Measurements from ENCODE around the gene SKOR1. TPM values are rescaled to one million over a fixed set of nuclear protein-coding genes. Genes with fewer than 3 reads are reported as not detected.

SKOR1 gene
- total and polyA plus RNA-seq, 10 of the 15 experiments (the other 5 are each of a cell fraction or from before 2014, with no cell fraction given) = 0.04 to 0.36 (median 0.10) TPM; not detected in 4

GRCh38 chr15:67838789-67839332, 13.6 kb downstream of the SKOR1 start (continued):
- no peak for TF ChIP-seq ZNF592 (IDR thresholded peaks at IDR 0.05)
- no peak for TF ChIP-seq IKZF1 (conservative IDR thresholded peaks at IDR 0.05)
- no peak for TF ChIP-seq GATAD2B (conservative IDR thresholded peaks at IDR 0.05; ENCODE audit: low read depth)
- no peak for TF ChIP-seq CBX5 (IDR thresholded peaks at IDR 0.05; ENCODE audit: low read depth)
- TF ChIP-seq FOS (IDR thresholded peaks at IDR 0.05; ENCODE audit: borderline replicate concordance, extremely low read depth, insufficient read length) = no peak
- TF ChIP-seq FOXM1 (IDR thresholded peaks at IDR 0.05; ENCODE audit: low read depth, low read length) = no peak
- TF ChIP-seq SMAD1 (IDR thresholded peaks at IDR 0.05; ENCODE audit: low read depth, partially characterized antibody) = no peak
- TF ChIP-seq SPI1 (IDR thresholded peaks at IDR 0.05; ENCODE audit: borderline replicate concordance, insufficient read depth, low read depth, low read length) = no peak

All from GM12878 (cell line).